ENCODE results near the gene ICAM5.

ICAM5 gene

GRCh38 chr19:10344780-10345179, 55.0 kb downstream of the ICAM5 start:
- FAIRE-seq (no peak), DNase-seq (ENCODE audit: low spot score) (no peak)

Measured in RCC 7860 (cell line).